GM12891 (cell line): ENCODE data around the gene HNRNPLL.
"Not testable (repeated sequence)": the region's sequence is repeated elsewhere in the genome, so short reads cannot be mapped to it uniquely, and the experiment has no call there.

ENCODE experiments used
- DNase-seq: peaks from one replicate; pipeline ENCODE4 v3.0.0; 2011; ENCODE audit warnings: low spot score; ENCODE audit not compliant: insufficient read length
- FAIRE-seq: peaks from 2 replicates; lab custom pipeline; 2011; peaks lifted over from hg19 to GRCh38; lab: Jason Lieb, UNC
- PAX5 ChIP-seq: IDR thresholded peaks from 2 replicates; pipeline ENCODE4 v1.6.1; 2011; ENCODE audit warnings: low read length, moderate library complexity, mild to moderate bottlenecking; ENCODE audit not compliant: insufficient read depth, severe bottlenecking
- POLR2A ChIP-seq: IDR thresholded peaks from 2 replicates; pipeline ENCODE4 v1.6.1; 2011; ENCODE audit warnings: low read depth, low read length, control low read depth
- POLR2AphosphoS5 ChIP-seq: IDR thresholded peaks from 2 replicates; pipeline ENCODE4 v1.6.1; 2011; ENCODE audit warnings: low read depth, low read length, control low read depth
- POU2F2 ChIP-seq: IDR thresholded peaks from 2 replicates; pipeline ENCODE4 v1.6.1; 2011; ENCODE audit warnings: low read depth, mild to moderate bottlenecking, control low read depth, low read length, moderate library complexity
- SPI1 ChIP-seq: IDR thresholded peaks from 2 replicates; pipeline ENCODE4 v1.6.1; 2011; ENCODE audit warnings: low read depth, low read length, control low read depth
- TAF1 ChIP-seq: IDR thresholded peaks from 2 replicates; pipeline ENCODE4 v1.6.1; 2011; ENCODE audit warnings: low read depth, low read length, control low read depth

The HNRNPLL gene

DNA sequence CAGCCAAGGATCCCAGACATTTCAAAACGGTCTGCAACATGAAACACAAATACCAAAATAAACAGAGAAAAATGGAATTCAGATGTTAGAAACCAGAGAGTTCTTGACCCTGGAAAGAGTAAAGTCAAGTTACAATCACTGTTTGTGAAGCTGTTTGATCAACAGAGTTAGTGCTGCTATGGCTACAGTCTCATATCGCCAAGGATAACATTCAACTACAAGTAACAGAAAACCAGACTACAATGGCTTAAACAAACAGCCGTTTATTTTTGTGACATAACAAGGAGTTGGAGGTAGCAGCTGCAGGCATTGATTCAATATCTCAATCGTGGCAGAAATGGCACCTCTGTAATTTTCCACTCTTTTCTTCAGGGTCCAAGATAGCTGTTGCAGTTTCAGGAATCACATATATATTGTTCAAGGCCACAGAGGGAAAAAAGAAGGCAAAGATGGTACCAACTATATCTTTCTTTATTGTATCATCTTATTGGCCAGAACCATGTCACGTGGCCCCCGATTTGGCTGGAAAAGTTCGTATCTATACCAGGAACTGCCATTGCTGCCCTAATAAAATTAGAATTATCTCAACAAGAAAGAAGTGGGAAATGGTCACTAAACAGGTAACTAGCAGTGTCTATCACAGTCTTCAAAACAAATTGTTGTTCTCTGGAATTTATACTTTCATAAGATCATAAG, 17.7 kb upstream of the HNRNPLL start:
- FAIRE-seq (no peak), DNase-seq (no peak)
- TF ChIP-seq POU2F2, result no peak
- TF ChIP-seq POLR2A, result no peak
- no peak for TF ChIP-seq TAF1
- TF ChIP-seq SPI1, result no peak
- TF ChIP-seq POLR2AphosphoS5, result no peak
- TF ChIP-seq PAX5, result no peak

DNA sequence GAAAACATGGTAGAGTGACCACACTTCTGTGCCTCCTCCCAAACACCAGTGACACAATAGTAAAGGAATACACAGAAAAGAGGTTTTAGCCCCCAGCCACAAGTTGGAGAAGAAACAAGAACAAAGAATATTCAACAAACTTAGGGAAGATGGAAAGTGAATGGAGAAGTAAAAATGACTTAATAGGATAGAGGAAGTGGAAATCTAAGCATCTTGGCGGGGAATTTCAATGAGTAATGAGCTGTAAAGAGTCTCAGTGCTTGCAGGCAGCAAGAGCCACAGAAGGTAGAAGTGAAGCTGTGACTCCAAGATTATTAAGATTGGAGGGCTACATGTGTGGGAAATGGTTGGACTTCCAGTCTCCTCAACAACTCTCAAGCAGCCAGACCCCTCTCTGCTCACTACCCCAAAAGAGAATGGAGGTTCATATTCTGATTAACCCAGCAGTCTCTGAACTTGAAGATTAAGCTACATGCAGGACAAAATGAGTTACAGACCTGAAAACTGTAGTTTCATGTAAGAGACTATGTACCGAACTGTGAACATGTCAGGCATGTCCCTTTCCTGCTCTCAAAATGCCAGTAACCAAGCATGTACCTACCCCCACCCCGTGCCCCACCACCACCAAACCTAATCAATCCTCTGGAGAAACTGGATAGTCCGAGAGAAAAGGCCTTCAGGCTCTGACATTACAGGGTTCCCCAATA, 16.9 kb upstream of the HNRNPLL start:
- TF ChIP-seq SPI1, result peak; percentile 96
- no peak for TF ChIP-seq POU2F2
- FAIRE-seq, result peak; percentile 51
- no peak for DNase-seq

GRCh38 chr2:38617301-38617700, 14.6 kb upstream of the HNRNPLL start:
- DNase-seq (no peak), FAIRE-seq (no peak)
- no peak for TF ChIP-seq POLR2AphosphoS5
- no peak for TF ChIP-seq PAX5
- no peak for TF ChIP-seq TAF1
- TF ChIP-seq POLR2A, result no peak
- no peak for TF ChIP-seq SPI1
- TF ChIP-seq POU2F2, result no peak

- TF ChIP-seq POLR2AphosphoS5 (no peak), PAX5 (no peak)
- FAIRE-seq, result no peak
- DNase-seq, result no peak
Observed at GRCh38 chr2:38615237-38615636, 12.5 kb upstream of the HNRNPLL start.

DNA sequence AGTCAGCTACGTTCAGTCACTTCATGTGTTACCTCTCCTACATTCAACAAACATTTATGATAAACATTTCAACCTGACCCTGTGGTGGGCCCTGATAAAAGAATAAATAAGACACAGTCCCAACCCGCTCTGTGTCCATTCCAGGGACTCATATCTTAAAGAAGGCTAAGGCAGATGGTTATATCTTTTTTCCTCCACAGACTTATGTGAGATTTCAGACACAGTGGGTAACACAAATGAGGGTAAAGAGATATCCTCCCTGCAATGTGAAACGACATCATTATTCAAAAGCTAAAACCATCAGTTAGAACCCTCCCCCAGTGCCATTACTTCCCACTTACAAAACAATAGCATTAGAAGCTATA, 11.1 kb upstream of the HNRNPLL start:
- FAIRE-seq, result peak; percentile 67
- no peak for DNase-seq
- TF ChIP-seq SPI1 (no peak), PAX5 (no peak), POLR2A (no peak), POU2F2 (no peak)

- TF ChIP-seq POLR2AphosphoS5, result no peak
- TF ChIP-seq TAF1, result no peak
- TF ChIP-seq SPI1, result no peak
- TF ChIP-seq PAX5, result no peak
- TF ChIP-seq POU2F2, result no peak
- no peak for TF ChIP-seq POLR2A
- FAIRE-seq (no peak), DNase-seq (no peak)
Observed at GRCh38 chr2:38613126-38613848, 10.6 kb upstream of the HNRNPLL start.

DNA sequence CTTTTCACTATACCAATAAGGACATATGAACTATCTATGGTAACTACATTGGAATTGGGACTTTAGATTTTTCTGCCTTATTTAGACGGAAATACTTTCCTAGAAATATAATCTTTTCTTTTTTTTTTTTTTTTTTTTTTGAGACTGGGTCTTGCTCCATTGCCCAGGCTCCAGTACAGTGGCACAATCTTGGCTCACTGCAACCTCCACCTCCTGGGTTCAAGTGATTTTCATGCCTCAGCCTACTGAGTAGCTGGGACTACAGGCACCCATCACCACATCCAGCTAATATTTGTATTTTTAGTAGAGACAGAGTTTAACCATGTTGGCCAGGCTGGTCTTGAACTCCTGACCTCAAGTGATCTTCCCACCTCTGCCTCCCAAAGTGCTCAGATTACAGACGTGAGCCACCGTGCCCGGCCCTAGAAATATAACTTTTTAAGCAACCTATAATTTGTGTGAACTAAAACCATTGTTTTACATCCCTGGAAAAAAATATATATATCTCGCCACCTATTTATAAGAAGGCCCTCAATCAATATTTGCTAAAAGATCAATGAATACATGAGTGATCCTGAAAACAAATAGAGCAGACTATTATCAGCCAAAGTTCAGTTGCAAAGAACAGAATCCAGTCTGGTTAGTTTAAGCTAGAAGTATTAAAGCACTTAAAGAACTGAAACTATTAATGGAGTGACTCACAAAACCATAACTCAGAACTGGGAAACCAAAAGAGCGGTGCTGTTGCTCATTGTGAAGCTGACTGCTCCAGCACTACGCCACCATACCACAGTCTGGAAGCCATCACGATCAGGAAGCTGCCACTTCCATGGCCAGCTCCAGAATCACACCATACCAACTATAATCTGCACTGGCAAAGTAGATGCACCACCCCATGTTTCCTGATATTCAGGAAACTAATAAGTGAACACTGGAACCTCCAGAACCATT, 8.4 kb upstream of the HNRNPLL start:
- TF ChIP-seq POLR2A, result no peak
- 0 out of 2 replicates have a peak, but pooled peaks have one; percentile 47 for TF ChIP-seq POU2F2
- TF ChIP-seq TAF1, result no peak
- peak; percentile 85 for TF ChIP-seq SPI1
- 0 out of 2 replicates have a peak, but pooled peaks have one; percentile 44 for TF ChIP-seq POLR2AphosphoS5
- TF ChIP-seq PAX5, result peak; percentile 65
- DNase-seq (no peak), FAIRE-seq (peak; percentile 92)

- not testable (repeated sequence) for DNase-seq, FAIRE-seq
Observed at GRCh38 chr2:38609246-38609645, 6.5 kb upstream of the HNRNPLL start.

DNA sequence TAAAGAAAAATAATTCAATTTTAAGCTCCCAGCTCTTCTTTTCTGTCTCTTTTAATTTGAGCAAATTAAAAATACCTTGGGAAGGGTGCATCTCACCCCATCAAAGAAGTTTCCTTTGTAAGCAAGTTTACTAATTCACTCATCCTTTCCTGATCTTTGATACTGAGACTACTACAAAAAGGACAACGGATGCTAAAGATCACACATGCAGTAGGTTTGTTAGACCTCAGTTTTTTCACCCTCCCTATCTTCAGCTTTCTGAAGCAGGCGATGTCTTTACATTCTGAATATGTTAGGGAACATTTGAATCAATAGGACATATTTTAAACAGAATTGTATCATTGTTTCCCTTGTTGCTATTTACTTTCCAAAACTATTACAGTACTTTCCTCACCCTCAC, 6.0 kb upstream of the HNRNPLL start:
- DNase-seq (no peak), FAIRE-seq (no peak)
- TF ChIP-seq POLR2A (no peak), SPI1 (no peak), POU2F2 (no peak), TAF1 (no peak), PAX5 (no peak)

GRCh38 chr2:38605298-38605830, 2.6 kb upstream of the HNRNPLL start:
- TF ChIP-seq POU2F2 (no peak), TAF1 (no peak), POLR2A (no peak), SPI1 (no peak), POLR2AphosphoS5 (no peak), PAX5 (no peak)
- DNase-seq, result no peak
- no peak for FAIRE-seq
